Ovary (tissue), 9 donors: ENCODE results near the gene ZNF385D. TPM values are rescaled to one million over a fixed set of nuclear protein-coding genes. Genes with fewer than 3 reads are reported as not detected.

Experiments used
- DNase-seq, 5 donors: peaks; one replicate each; pipeline ENCODE4 v3.0.0-alpha.2; 2019 to 2020
- H3K27ac ChIP-seq, 2 donors: fragments of 200-600 bp; one replicate each; pipeline versions ENCODE4 v1.5.1 to v1.8.0; 2019 to 2022
- H3K27me3 ChIP-seq: fragments of 200-600 bp; one replicate; pipeline ENCODE4 v1.8.0; 2022
- H3K36me3 ChIP-seq: fragments of 200-600 bp; sonication (generic); one replicate; pipeline ENCODE4 v1.5.1; 2019
- H3K4me1 ChIP-seq: one replicate; pipeline ENCODE4 v1.8.1; 2013; ENCODE audit warnings: mild to moderate bottlenecking, moderate library complexity; ENCODE audit not compliant: insufficient read depth
- H3K4me3 ChIP-seq: fragments of 200-600 bp; sonication (generic); one replicate; pipeline ENCODE4 v1.5.1; 2017
- H3K9me3 ChIP-seq, 2 donors: fragments of 200-600 bp in 1 of 2; sonication (generic) in 1 of 2; one replicate each; pipeline versions ENCODE4 v1.5.1 to v1.8.1; 2013 to 2019; ENCODE audit warnings: mild to moderate bottlenecking in 1 of 2, moderate library complexity in 1 of 2
- EP300 ChIP-seq: sonication (generic); formaldehyde crosslinking; IDR thresholded peaks from one replicate; pipeline ENCODE4 v1.6.1; 2017; ENCODE audit warnings: antibody characterized with exemption
- POLR2A ChIP-seq: fragments of 450-650 bp; IDR thresholded peaks from one replicate; pipeline ENCODE4 v1.6.1; 2017; ENCODE audit warnings: antibody characterized with exemption, mild to moderate bottlenecking, moderate library complexity
- WGBS, 3 donors: extraction: QIAGEN DNeasy Blood & Tissue Kit in 1 of 3; methylation state at CpG; one replicate each; pipeline versions ENCODE4 v1.1.5 to v1.1.7; 2013 to 2017; 5-methylcytosine and 5-hydroxymethylcytosine counted together
- intact Hi-C, 4 donors: fragments of 100-400 bp; cut with DNase I; formaldehyde crosslinking; loops; one replicate each; pipeline versions ENCODE4 v1.11.0 to v1.15.1; 2022 to 2023
- polyA plus RNA-seq, 2 donors: library from polyadenylated mRNA; stranded (reverse); fragments of 200-250 nt in 1 of 2; fragments of 350-450 nt in 1 of 2; fragmentation: Illumina TruSeq in 1 of 2; extraction: RNeasy Lipid Tissue Mini Kit (QIAGEN cat#74804) in 1 of 2; gene quantifications; one replicate each; pipeline ENCODE4 v1.2.3, GENCODE V29; 2013 to 2014
- total RNA-seq, 7 donors: library from RNA; depleted of rRNA in 2 of 7; stranded (reverse); fragments of >200 nt in 2 of 7; fragmentation: NEBNext Ultra II Directional in 3 of 7; extraction: Animal tissue kit (Norgen Biotek cat#: 25700) in 3 of 7; gene quantifications; one replicate each; pipeline versions ENCODE4 v1.1.0 to v1.2.4, GENCODE V29; 2016 to 2023
- TF ChIP-seq, protein P1 (sequence below), 3 donors: fragments of 450-650 bp in 2 of 3; fragments of 200-600 bp in 1 of 3; IDR thresholded peaks; one replicate each; pipeline versions ENCODE4 v1.5.1 to v1.8.0; 2016 to 2022; ENCODE audit warnings: antibody characterized with exemption in 3 of 3, mild to moderate bottlenecking in 1 of 3
- donor health status: DM: no; HTN: no; CAD: no; lungs with moderate emphysema.
- donor health status: DM: no; HTN: no; CAD: no.
- donor health status: Bipolar disorder and iron deficiency.
- donor health status: DM: yes; HTN: yes; CAD: no.
- donor health status: DM: no; HTN: no; CAD: no.
- donor health status: DM: yes; HTN: yes; CAD: no.

Gene ZNF385D
- total and polyA plus RNA-seq, 9 donors: 0.33 to 9.3 (median 2.6) TPM

- no peaks in the 10 kb centered on the region for H3K27me3 ChIP-seq
- TF ChIP-seq, protein P1, sequence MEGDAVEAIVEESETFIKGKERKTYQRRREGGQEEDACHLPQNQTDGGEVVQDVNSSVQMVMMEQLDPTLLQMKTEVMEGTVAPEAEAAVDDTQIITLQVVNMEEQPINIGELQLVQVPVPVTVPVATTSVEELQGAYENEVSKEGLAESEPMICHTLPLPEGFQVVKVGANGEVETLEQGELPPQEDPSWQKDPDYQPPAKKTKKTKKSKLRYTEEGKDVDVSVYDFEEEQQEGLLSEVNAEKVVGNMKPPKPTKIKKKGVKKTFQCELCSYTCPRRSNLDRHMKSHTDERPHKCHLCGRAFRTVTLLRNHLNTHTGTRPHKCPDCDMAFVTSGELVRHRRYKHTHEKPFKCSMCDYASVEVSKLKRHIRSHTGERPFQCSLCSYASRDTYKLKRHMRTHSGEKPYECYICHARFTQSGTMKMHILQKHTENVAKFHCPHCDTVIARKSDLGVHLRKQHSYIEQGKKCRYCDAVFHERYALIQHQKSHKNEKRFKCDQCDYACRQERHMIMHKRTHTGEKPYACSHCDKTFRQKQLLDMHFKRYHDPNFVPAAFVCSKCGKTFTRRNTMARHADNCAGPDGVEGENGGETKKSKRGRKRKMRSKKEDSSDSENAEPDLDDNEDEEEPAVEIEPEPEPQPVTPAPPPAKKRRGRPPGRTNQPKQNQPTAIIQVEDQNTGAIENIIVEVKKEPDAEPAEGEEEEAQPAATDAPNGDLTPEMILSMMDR (IDR thresholded peaks at IDR 0.05): no peak
- TF ChIP-seq POLR2A: no peak
- TF ChIP-seq EP300: no peak
- intact Hi-C loops: no loop called here
- no peak overlapping the region for H3K27ac ChIP-seq
- H3K4me3 ChIP-seq: no peak overlapping the region
- no peaks in the 10 kb centered on the region for H3K9me3 ChIP-seq
- WGBS, 3 donors: 72 to 79% (median 76%) methylated on average over 2 of the region's 2 CpGs
- H3K36me3 ChIP-seq: no peaks in the 10 kb centered on the region
- H3K4me1 ChIP-seq: no peaks in the 10 kb centered on the region
- no peak for DNase-seq
Measured at GRCh38 chr3:21528291-21528995, 222.6 kb downstream of the ZNF385D start.

GRCh38 chr3:21526461-21526860, 224.5 kb downstream of the ZNF385D start:
- Histone ChIP-seq H3K27ac (no peak overlapping the region), H3K27me3 (no peaks in the 10 kb centered on the region), H3K4me1 (no peaks in the 10 kb centered on the region), H3K9me3 (no peaks in the 10 kb centered on the region), H3K4me3 (no peak overlapping the region), H3K36me3 (no peaks in the 10 kb centered on the region)
- DNase-seq: no peak
- 96 to 97% (median 97%) methylated on average over 4 of the region's 4 CpGs for WGBS, 3 donors
- intact Hi-C loops: no loop called here
- TF ChIP-seq EP300: no peak
- TF ChIP-seq POLR2A: no peak
- TF ChIP-seq, protein P1 (IDR thresholded peaks at IDR 0.05): no peak

GRCh38 chr3:21524133-21524532, 226.9 kb downstream of the ZNF385D start:
- no peaks in the 10 kb centered on the region for H3K4me1 ChIP-seq
- intact Hi-C loops: no loop called here
- no peak overlapping the region for H3K27ac ChIP-seq
- H3K27me3 ChIP-seq: no peaks in the 10 kb centered on the region
- no peaks in the 10 kb centered on the region for H3K36me3 ChIP-seq
- 45 to 57% (median 50%) methylated on average over 2 of the region's 2 CpGs for WGBS, 3 donors
- H3K4me3 ChIP-seq: no peak overlapping the region
- TF ChIP-seq, protein P1 (IDR thresholded peaks at IDR 0.05): no peak
- TF ChIP-seq EP300 (no peak), POLR2A (no peak)
- no peak for DNase-seq
- H3K9me3 ChIP-seq: no peaks in the 10 kb centered on the region

DNA sequence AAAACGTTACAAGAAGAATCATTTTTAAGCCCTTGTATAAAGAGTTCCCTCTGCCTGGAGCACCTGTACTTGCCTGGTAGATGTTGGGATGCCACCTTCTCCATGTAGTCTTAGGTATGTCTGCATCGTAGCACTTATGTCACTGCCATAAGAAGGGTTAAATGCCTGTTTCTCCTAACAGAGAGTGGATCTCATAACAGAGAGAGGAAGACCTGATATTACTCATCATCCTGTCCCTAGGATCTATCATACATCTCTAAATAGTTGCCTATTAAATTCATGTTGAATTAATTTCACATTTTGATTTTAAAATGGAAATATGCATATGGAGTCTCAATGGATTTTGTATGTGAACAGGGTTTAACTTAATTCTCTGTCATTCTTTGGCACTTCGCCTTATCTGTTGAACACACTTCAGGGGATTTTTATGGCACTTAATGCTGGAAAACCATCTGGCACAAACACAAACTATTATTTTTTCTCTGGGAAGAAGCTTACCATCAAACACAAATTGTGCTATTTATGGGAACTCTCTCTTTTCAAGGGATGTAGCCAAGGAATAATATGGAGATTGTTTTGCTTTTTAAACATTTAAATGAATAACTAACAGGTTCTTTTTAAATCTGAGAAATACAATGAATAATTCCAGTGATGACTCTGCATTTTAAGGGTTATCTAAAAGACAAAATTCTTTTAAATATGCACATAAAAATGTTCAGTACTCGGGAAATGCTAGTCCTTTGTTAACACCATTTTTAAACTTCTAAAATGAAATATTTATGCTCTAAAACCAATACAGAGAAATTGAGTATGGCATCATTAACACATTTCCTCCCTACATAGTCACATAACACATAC, 230.7 kb downstream of the ZNF385D start:
- WGBS, 3 donors: 37 to 51% (median 47%) methylated on average over 4 of the region's 4 CpGs
- no peaks in the 10 kb centered on the region for H3K27me3 ChIP-seq
- no peak for TF ChIP-seq POLR2A
- TF ChIP-seq, protein P1 (IDR thresholded peaks at IDR 0.05): no peak
- TF ChIP-seq EP300: no peak
- H3K9me3 ChIP-seq: no peaks in the 10 kb centered on the region
- no peak overlapping the region for H3K27ac ChIP-seq
- intact Hi-C loops: no loop called here
- no peak overlapping the region for H3K4me3 ChIP-seq
- H3K4me1 ChIP-seq: no peaks in the 10 kb centered on the region
- H3K36me3 ChIP-seq: no peaks in the 10 kb centered on the region
- DNase-seq: no peak
